WTC11 (cell line): ENCODE data around the gene HEY2. TPM values are rescaled to one million over a fixed set of nuclear protein-coding genes. Genes with fewer than 3 reads are reported as not detected.

Experiments used
- ATAC-seq: fragments of 200-7000 bp; cut with Tn5 transposase; 2 replicates; pipeline ENCODE4 v1.10.0; 2021; ENCODE audit warnings: mild to moderate bottlenecking, moderate library complexity
- CTCF ChIA-PET: fragments of 300-600 bp; sonication (Branson Sonifier 250); formaldehyde crosslinking; loops from one replicate; lab custom pipeline; 2021; ENCODE audit warnings: antibody characterized with exemption; lab: Charles Lee
- POLR2A ChIA-PET: fragments of 350-600 bp; sonication (Branson Sonifier 250); formaldehyde crosslinking; loops from one replicate; lab custom pipeline; 2021; ENCODE audit warnings: antibody characterized with exemption; lab: Charles Lee
- DNase-seq: peaks from one replicate; pipeline ENCODE4 v3.0.0; 2021; ENCODE audit warnings: low spot score
- H3K27ac Mint-ChIP-seq: 2 replicates; pipeline ENCODE4 v1.8.0; 2021; ENCODE audit warnings: mixed read lengths
- H3K27me3 Mint-ChIP-seq: 2 replicates; pipeline ENCODE4 v1.8.0; 2021; ENCODE audit warnings: low read depth, mild to moderate bottlenecking, moderate library complexity, mixed read lengths
- H3K36me3 Mint-ChIP-seq: 2 replicates; pipeline ENCODE4 v1.8.0; 2021; ENCODE audit warnings: mixed read lengths
- H3K4me1 Mint-ChIP-seq: 2 replicates; pipeline ENCODE4 v1.8.0; 2022; ENCODE audit warnings: mixed read lengths
- H3K4me3 Mint-ChIP-seq: 2 replicates; pipeline ENCODE4 v1.8.0; 2021; ENCODE audit warnings: mild to moderate bottlenecking, moderate library complexity, mixed read lengths
- H3K9me3 Mint-ChIP-seq: 2 replicates; pipeline ENCODE4 v1.8.0; 2021; ENCODE audit warnings: mixed read lengths
- ATF1 ChIP-seq: sonication (generic); formaldehyde crosslinking; IDR thresholded peaks from 2 replicates; pipeline ENCODE4 v1.8.1; 2023; ENCODE audit warnings: mild to moderate bottlenecking, moderate library complexity, missing genetic modification reagents
- ATF2 ChIP-seq: sonication (generic); formaldehyde crosslinking; IDR thresholded peaks from 2 replicates; pipeline ENCODE4 v1.8.1; 2022; ENCODE audit warnings: low read depth, missing genetic modification reagents, borderline replicate concordance
- CBFB ChIP-seq: sonication (generic); formaldehyde crosslinking; IDR thresholded peaks from 2 replicates; pipeline ENCODE4 v1.8.1; 2022; ENCODE audit warnings: mild to moderate bottlenecking, low read depth, missing genetic modification reagents
- CREB1 ChIP-seq: sonication (generic); formaldehyde crosslinking; IDR thresholded peaks from 2 replicates; pipeline ENCODE4 v1.8.0; 2023; ENCODE audit warnings: mild to moderate bottlenecking, missing genetic modification reagents
- FOXK1 ChIP-seq: sonication (generic); formaldehyde crosslinking; IDR thresholded peaks from 2 replicates; pipeline ENCODE4 v1.8.0; 2022; ENCODE audit warnings: mild to moderate bottlenecking, moderate library complexity, missing genetic modification reagents
- GRHL2 ChIP-seq: fragments of 250-450 bp; sonication (Bioruptor Pico); IDR thresholded peaks from 2 replicates; pipeline ENCODE4 v1.8.0; 2022; ENCODE audit warnings: mild to moderate bottlenecking, moderate library complexity; ENCODE audit not compliant: insufficient replicate concordance, severe bottlenecking
- KAT7 ChIP-seq: sonication (generic); formaldehyde crosslinking; IDR thresholded peaks from 2 replicates; pipeline ENCODE4 v1.8.1; 2023; ENCODE audit warnings: missing genetic modification reagents, mild to moderate bottlenecking, borderline replicate concordance
- SOX15 ChIP-seq: fragments of 250-450 bp; sonication (Bioruptor Pico); IDR thresholded peaks from 2 replicates; pipeline ENCODE4 v1.9.0; 2021; ENCODE audit warnings: mild to moderate bottlenecking
- ZBTB43 ChIP-seq: sonication (generic); formaldehyde crosslinking; IDR thresholded peaks from 2 replicates; pipeline ENCODE4 v1.8.1; 2023; ENCODE audit warnings: mild to moderate bottlenecking, missing genetic modification reagents
- ZNF425 ChIP-seq: fragments of 250-450 bp; sonication (Bioruptor Pico); conservative IDR thresholded peaks from 2 replicates; pipeline ENCODE4 v1.9.0; 2021; ENCODE audit warnings: mild to moderate bottlenecking
- ZNF532 ChIP-seq: fragments of 250-450 bp; sonication (Bioruptor Pico); IDR thresholded peaks from 2 replicates; pipeline ENCODE4 v1.9.0; 2021; ENCODE audit warnings: mild to moderate bottlenecking, borderline replicate concordance
- total RNA-seq: library from RNA; stranded (reverse); gene quantifications from 3 replicates; pipeline ENCODE4 v1.2.3, GENCODE V29; 2021
- TF ChIP-seq, protein P1 (sequence below): sonication (generic); formaldehyde crosslinking; IDR thresholded peaks from 2 replicates; pipeline ENCODE4 v1.8.0; 2023; ENCODE audit warnings: missing genetic modification reagents, mild to moderate bottlenecking, borderline replicate concordance

Gene HEY2
- total RNA-seq, 1 experiment from 2014 or later, result 10.6 TPM

- TF ChIP-seq ZNF532 (CRISPR knock-in tag) (no peak), SOX15 (CRISPR knock-in tag) (no peak)
Measured at GRCh38 chr6:125793280-125793679, 43.8 kb downstream of the HEY2 start (continued).

DNA sequence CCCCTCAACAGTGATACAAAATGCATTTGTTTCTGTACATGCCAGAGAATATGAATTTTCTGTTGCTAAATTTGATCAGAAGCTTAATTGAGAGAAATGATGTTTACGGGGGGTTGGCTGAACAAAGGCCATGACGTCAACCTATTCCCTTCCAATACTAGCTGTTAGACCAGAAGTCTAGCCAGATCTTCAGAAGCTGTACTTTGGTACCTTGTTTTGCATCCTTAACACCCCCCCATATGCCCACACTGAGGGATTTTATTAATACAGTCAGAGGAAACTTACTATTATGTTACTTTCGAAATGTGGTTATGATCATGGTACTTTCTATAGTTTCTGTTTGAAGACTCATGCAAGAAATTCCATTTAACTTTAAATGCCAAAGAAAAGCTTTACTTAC lies 44.4 kb downstream of the HEY2 start:
- ATAC-seq (no peak), DNase-seq (no peak)
- CTCF ChIA-PET, result interaction anchor here (1.2 kb wide), 1 partner anchor 95 kb away, joined by 3 read pairs; no protein-coding TSS in a partner anchor
- no peaks in the 10 kb centered on the region for H3K36me3 Mint-ChIP-seq
- POLR2A ChIA-PET, result no interaction called here
- H3K27me3 Mint-ChIP-seq, result no peaks in the 10 kb centered on the region
- TF ChIP-seq ATF1 (CRISPR knock-in tag), result no peak
- TF ChIP-seq ZNF425 (CRISPR knock-in tag), result no peak
- no peak for TF ChIP-seq GRHL2 (CRISPR knock-in tag)
- TF ChIP-seq ZBTB43 (CRISPR knock-in tag), result no peak
- TF ChIP-seq FOXK1 (CRISPR knock-in tag), result no peak
- TF ChIP-seq KAT7 (CRISPR knock-in tag), result no peak
- TF ChIP-seq SOX15 (CRISPR knock-in tag), result no peak
- TF ChIP-seq ATF2 (CRISPR knock-in tag), result no peak
- TF ChIP-seq, protein P1, sequence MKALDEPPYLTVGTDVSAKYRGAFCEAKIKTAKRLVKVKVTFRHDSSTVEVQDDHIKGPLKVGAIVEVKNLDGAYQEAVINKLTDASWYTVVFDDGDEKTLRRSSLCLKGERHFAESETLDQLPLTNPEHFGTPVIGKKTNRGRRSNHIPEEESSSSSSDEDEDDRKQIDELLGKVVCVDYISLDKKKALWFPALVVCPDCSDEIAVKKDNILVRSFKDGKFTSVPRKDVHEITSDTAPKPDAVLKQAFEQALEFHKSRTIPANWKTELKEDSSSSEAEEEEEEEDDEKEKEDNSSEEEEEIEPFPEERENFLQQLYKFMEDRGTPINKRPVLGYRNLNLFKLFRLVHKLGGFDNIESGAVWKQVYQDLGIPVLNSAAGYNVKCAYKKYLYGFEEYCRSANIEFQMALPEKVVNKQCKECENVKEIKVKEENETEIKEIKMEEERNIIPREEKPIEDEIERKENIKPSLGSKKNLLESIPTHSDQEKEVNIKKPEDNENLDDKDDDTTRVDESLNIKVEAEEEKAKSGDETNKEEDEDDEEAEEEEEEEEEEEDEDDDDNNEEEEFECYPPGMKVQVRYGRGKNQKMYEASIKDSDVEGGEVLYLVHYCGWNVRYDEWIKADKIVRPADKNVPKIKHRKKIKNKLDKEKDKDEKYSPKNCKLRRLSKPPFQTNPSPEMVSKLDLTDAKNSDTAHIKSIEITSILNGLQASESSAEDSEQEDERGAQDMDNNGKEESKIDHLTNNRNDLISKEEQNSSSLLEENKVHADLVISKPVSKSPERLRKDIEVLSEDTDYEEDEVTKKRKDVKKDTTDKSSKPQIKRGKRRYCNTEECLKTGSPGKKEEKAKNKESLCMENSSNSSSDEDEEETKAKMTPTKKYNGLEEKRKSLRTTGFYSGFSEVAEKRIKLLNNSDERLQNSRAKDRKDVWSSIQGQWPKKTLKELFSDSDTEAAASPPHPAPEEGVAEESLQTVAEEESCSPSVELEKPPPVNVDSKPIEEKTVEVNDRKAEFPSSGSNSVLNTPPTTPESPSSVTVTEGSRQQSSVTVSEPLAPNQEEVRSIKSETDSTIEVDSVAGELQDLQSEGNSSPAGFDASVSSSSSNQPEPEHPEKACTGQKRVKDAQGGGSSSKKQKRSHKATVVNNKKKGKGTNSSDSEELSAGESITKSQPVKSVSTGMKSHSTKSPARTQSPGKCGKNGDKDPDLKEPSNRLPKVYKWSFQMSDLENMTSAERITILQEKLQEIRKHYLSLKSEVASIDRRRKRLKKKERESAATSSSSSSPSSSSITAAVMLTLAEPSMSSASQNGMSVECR (CRISPR knock-in tag), result no peak
- no peak for TF ChIP-seq CBFB
- no peak for TF ChIP-seq CREB1 (CRISPR knock-in tag)
- no peak overlapping the region for H3K27ac Mint-ChIP-seq
- no peak overlapping the region for H3K4me3 Mint-ChIP-seq
- peaks cover 32% of the 10 kb centered on the region for H3K4me1 Mint-ChIP-seq
- H3K9me3 Mint-ChIP-seq, result no peaks in the 10 kb centered on the region
